Stimulated activated CD8-positive, alpha-beta memory T cell treated with anti-CD3 and anti-CD28 coated beads, Interleukin-12 subunit alpha, Interleukin-12 subunit beta, amount 100 ng/mL, for 24 hours (primary cell): Measurements from ENCODE around the gene SLC41A3.
"Not testable (repeated sequence)": the region's sequence is repeated elsewhere in the genome, so short reads cannot be mapped to it uniquely, and the experiment has no call there.

Source experiments
- DNase-seq: peaks from one replicate; pipeline ENCODE4 v3.0.0-alpha.2; 2020; ENCODE audit errors: extremely low read depth

The SLC41A3 gene

DNA sequence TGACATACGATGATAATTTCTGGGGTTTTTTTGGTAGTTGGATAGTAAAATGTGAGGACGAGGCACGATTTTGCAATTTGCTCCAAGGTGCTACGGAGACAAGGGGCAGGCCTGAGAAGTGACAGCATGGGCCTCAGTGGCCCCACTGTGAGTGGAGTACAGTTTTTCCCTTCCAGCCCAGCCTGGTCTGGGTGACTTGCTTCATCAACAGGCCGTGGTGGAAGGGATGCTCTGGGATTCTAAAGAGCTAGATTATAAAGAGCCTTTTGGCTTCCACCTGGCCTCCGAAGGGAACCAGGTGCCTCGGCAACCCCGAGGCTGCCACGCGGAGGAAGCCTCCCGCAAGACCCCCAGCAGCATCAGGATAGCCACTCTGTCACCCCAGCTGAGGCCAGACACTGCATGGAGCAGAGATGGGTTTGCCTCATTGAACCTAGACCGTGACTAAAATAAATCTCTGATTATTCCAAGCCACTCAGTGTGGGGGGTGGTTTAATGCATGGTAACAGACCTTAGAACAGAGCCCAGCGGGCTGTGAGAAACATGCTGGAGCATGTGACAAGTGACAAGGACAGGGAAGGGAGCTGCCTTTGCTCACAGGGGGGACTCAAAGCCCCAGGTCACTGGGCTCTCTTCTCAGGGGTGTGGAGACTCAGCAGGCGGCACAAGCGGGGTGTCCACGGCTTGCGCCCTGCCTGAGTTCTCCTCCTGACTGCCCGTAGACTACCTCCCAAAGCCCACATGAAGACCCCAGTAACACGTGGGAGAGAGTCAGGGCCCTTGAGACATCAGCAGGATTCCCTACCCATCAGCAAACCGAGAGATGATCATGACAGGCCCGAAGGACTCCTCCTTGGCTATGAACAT is 22.6 kb upstream of the SLC41A3 start:
- no peak for DNase-seq

DNA sequence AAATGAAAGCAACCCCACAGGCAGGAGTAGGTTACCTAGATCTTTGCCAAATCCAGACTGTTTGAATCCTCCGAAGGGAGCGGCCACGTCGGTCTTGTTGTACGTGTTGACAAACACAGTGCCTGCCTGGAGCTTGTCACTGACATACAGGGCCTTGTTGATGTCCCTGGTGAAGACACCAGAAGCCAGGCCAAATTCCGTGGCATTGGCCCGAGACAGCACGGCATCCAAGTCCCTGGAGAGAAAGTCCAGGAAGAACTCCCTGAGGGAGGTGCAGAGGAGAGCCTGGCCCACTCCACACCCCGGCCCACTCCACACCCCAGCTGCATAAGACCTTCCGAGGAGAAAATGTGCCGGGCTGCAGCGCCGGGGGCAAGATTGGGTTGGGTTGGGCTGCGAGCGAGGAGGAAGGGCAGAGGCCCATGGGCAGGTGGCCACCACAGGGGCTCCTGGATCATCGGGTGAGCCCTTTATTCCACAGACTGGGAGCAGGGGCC is 21.8 kb upstream of the SLC41A3 start:
- no peak for DNase-seq

DNA sequence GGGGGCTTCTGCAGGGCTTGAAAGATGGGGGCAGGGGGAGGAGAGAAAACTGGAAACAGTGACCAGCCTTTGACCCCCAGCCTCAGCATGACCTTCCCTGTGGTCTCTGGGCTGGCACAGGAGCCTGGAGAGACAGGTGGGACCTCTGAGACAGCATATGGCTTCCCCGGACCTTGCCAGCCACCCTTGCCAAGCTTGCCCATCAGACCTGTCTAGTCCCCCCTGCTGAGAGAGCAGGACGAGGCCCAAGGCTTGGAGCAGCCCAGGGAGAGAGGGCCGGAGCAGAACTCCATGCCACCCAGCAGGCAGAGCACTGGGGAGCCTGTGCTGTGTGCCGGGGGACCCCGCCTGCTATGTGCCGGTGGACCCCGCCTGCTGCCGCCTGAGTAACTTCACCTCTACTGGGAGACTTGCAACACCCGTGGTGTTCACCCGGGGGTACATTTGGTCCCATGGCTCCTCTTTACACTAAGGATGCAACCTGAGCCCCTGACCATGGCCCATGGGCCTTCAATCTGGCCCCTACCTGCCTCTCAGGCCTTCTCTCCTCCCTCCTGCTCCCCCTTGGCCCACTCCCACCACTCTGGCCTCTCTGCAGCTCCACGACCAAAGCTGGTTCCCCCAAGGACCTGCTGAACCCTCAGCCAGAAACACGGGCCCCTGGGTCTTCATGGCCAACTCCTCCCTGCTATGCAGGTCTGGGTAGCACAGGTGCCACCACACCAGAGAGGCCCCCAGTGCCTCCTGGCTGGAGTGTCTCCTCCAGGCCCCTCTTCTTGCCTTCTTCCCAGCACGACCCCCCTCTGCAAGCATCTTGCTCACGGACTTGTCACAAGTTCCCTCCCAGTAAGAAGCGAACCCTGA is 21.1 kb upstream of the SLC41A3 start:
- DNase-seq: no peak

DNA sequence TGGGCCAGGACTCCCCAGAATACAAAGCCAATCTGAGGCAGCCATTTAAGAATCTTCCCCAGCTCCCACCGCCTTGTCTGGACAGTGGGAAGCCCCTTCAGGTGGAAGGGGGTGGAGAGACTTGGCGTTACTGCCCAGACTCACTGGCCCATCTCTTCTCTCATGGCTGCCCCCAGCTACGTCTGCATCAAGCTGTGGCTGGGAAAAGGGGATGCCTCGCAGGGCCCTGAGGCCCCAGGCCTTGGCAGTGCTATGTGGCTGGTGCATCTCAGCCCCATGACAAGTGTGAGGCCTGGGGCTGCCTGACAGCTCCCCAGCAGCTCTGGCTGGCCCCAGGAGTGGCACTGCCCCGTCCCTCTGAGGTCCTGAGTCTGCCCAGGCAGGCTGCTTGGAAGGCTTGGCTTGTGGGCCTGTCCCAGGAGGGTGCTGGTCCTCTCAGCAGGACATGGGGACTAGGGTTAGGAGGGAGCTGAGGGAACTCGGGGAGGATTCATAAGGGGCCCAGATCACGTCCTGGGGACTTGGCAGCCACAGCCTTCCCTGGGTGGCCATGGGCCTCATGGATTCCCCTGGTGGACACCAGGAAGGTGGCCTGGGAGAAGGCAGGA is 20.2 kb upstream of the SLC41A3 start:
- DNase-seq: no peak

DNA sequence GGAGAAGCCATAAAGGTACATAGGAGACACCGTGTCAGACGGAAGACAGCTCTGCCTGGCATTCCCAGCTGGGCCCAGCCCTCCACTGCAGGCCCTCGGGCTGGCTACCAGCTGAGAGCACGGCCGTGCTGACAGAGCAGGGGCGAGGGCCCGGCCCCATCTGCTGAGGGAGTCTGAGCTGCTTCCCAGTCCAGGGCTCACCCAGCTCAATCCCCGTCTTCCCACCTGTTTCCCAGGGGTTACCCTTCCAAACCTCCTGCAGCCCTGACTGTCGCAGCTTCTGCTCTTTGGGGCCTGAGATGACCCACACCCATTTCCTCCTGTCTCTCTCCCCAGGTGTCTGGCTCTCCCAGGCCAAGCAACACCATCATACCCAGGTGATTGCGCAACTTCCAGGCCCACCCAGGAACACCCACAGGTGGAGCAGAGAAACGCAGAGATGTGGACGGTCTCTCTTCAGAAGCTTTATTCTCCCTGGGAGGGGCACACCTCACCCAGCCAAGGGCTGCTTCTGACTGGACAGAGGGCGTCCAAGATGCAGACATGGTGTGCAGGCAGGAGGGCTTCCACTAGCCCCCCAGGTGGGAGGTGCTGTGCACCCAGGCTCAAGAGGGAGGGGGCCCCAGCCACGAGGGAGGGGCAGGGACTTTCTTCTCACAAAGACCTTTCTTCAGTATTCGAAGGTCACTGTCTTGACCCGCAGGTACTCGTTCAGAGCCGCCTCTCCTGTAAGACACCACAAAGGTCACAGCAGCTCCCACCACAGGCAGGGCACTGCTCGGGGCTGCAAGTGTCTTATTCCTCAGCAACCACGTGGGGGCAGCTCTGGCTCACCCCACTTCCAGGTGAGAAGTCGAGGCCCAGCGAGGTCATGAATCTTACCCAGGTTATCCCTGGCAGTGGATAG is 19.4 kb upstream of the SLC41A3 start:
- DNase-seq: no peak

DNA sequence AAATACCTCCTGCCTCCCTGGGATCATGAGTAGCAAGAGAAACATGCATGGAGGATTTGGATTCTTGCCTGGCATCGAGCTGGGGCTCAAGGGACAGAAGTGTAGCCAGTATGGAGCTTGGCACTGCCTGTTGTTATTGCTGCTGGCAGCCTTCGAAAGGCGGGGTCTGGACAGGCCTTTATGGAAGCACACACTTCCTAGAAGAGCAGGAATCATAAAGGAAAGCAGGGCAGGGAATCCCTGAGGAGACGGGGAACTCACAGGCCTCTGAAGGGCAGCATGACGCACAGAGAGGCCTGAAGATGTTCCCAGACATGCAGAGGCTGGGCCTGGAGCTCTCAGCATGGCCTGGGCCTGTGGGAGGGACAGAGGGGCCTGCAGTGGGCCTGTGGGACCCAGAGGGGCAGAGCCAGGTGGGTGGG is 18.6 kb upstream of the SLC41A3 start:
- DNase-seq: no peak

DNA sequence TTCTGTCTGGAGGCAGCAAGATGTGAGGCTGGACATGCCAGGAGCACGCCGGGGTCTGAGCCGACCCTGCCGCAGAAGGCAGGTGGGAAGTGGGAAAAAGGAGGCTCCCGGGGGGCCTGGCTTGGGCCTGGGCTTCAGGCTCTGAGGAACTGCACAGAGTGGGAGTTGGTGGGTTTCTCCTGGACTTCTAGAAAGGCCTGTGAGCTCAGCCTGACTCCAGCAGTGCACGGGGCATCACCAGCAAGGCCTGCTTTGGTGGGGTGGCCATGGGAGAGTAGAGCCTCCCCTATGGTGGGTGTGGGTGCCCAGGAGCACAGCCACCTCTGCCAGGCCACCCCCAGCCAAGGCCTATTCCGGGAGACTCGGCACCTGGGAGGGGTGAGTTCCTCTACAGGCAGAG is 18.1 kb upstream of the SLC41A3 start:
- no peak for DNase-seq

DNA sequence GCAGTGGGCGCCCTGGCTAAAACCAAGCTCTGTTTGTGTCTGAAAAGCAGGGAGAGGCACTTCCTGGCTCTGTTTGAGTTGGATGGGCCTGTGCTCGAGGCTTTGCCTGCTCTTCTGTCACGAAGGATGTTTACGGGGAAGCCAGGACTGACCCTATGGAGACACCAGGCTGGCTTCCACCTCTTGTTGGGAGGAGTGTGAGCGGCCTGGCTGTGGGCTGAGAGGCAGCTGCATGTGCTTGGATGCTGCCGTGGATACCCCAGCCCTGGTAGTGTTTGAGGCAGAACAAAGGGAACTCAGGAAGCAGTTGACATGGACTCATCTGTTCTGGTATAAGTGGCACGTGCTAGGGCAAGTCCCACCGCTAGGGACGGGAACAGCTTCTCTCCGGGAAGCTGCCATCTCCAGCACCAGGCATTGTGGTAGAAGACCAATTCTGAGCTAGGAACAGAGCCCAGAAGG is 17.6 kb upstream of the SLC41A3 start:
- no peak for DNase-seq

DNA sequence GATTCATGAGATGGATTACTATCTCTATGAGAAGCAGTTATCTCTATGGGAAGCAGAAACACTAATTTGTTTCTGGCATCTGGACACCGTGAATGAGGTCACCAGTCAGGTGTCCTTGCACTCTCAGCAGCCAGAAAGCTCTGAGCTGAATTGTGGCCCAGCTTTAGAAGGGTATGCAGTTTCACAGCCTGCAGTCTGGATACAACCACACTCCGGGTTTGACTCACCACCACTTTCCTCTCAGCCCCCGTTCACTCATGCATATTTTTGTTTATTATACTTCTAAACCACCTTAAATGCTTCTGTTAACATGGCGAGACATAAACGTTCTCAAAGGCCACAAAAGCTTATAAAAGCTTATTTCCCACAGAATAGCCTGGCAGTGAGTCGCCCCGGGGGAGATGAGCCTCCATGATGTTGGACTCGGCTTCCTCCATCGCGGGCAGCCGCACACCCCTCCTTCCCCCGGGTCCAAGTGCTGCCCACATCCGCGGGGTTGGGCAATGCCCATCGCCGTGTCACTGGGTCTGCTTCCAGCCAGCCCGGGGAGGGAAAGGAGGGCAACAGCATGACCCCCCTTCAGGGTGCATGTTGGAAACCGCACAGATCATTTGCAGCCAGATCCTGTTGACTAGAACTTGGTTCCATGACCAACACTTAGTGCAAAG is 16.8 kb upstream of the SLC41A3 start:
- DNase-seq: no peak

DNA sequence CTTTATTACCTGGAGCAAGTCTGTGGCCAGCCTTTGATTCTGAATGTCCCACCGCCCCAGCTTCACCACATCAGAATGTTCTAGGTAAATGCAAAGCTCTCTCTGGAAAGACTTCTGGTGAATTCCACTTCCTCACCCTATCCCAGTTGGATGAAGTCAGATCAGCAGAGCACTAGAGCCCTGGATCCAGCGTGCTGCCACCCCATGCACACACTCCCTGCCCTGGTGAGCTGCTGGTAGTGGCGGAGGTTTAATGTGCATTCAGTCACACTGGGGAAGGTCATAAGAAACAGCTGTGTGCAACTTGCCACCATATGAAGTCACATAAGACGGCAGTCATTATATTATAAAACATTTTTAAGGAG is 16.3 kb upstream of the SLC41A3 start:
- DNase-seq: no peak

DNA sequence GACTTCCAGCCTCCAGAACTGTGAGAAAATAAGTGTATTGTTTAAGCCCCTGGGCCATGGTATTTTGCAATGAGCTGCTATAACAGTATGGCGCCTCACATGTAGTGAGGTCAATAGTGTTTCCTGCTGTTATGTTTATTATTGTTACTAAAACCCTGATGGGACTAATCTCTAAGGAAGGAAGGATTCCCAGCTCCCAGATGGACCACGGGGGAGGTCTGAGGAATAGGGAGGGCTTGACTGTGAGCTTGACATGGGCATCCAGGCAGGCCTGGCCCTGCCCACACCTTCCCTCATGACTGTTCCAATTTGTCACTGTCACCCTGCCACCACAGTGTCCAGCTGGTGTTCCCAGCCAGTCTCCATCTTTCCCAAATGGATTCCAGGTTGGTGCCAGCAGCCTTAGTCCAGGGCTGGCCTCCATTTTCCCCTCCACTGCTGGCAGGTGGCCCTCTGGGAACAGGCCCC is 14.5 kb upstream of the SLC41A3 start:
- no peak for DNase-seq

DNA sequence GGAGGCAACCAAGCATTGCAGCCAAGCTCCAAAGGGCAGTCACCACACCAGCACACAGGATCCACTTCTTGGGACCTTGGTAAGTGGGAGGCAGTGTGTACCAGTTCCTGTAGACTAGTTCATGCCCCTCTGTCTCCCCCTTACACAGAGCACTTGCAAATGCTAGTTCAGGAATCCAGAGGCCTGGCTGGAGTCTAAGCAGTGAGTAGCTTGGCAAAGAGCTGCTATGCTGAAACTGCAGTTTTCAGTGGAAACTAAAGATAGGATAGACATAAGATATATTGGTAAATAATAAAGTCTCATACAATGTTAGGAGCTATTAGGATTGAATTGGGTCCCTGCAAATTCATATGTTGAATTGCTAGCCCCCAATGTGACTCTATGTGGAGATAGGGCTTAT is 13.9 kb upstream of the SLC41A3 start:
- DNase-seq: no peak

DNA sequence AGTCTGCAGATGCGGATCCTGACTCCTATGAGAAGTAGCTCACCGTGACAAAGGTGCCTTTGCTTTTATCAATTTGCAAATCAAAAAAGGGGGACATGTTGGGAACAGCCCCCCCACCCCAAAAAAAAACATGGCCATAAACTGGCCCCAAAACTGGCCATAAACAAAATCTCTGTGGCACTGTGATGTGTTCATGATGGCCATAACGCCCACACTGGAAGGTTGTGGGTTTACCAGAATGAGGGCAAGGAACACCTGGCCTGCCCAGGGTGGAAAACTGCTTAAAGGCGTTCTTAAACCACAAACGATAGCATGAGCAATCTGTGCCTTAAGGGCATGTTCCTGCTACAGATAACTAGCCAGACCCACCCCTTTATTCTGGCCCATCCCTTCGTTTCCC is 12.3 kb upstream of the SLC41A3 start:
- DNase-seq: not testable (repeated sequence)

DNA sequence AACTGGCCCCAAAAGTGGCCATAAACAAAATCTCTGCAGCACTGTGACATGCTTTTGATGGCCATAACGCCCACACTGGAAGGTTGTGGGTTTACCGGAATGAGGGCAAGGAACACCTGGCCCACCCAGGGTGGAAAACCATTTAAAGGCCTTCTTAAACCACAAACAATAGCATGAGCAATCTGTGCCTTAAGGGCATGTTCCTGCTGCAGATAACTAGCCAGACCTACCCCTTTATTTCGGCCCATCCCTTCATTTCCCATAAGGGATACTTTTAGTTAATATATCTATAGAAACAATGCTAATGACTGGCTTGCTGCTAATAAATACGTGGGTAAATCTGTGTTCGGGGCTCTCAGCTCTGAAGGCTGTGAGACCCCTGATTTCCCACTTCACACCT is 8.2 kb upstream of the SLC41A3 start:
- not testable (repeated sequence) for DNase-seq

DNA sequence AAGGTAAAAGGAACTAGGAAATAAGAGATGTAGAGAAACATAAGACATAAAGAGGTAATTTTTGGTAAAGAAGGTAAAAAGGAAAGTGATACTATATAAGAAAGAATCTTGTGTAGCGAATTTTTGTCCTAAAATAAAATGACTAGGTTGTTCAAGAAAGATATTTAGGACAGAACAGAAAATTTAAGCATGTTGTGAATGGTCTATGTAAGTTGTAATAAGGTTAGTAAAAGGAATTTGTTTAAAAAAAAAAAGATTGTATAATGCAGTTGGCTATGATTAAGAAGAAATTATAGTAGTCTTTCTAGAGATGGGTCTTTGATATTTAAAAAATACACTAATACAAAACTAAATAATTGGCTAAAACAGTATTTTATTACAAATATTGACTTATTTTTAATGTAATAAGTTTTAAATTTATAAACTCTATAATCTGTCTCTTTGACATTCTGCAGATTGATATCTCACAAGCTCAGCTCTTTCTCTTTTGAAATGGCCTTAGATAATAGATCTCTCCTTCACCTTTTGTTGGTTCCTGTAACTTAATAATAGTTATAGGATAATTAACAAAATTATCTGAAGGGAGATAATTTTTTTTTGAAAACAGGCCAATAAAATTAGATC is 3.7 kb upstream of the SLC41A3 start:
- no peak for DNase-seq

DNA sequence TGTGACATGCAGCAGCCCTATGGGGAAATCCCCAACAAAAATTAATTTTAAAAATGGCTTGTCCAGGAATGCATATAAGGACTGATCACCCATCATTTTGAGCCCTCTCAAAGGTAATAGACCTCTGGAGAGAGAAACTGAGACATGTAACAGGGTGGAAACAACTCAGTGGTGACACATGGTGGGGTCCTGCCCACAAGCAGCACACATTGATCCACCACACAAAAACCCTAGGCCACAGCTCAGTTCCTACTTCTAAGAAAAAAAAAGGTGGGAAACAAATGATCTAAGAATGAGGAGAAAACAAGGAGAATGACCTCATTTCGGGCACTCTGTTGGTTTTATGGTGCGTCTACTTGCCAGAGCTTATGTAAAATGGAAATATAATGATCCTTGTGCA is 1.9 kb upstream of the SLC41A3 start:
- no peak for DNase-seq

DNA sequence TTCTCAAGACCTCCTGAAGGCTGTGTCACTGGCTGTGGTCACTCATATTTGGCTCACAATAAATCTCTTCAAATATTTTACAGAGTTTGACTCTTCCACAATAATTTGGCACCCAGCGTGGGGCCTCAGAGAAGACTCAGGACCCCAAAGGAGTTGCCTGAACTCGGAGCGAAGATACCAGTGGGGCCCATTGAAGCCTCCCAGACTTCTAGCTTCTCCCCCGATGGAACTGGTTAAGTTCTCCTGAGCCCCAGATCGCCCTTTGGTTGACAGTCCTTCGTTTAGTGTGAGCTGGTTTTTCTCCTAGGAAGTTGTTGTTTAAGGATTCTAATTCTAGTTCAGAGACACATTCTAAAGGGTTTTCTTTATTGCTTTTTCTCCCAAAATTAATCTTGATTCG is 1.4 kb upstream of the SLC41A3 start:
- no peak for DNase-seq

DNA sequence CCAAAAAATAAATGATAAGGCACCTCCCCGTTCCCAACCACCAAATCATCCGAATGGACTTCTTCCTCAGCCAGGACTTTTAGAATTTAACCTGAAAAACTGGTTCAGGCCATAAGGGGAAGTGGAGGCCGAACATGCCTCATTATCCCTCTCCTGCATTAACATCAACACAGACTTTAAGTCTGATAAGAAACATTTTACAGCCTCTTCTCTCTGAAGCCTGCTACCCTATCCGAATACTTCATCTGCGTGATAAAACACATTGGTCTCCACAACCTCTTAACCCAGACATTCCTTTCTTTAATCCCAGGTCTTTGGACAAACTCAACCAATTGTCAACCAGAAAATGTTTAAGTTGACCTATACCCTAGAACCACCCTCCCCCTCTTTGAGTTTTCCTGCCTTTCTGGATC is 850 bp upstream of the SLC41A3 start:
- DNase-seq: no peak

DNA sequence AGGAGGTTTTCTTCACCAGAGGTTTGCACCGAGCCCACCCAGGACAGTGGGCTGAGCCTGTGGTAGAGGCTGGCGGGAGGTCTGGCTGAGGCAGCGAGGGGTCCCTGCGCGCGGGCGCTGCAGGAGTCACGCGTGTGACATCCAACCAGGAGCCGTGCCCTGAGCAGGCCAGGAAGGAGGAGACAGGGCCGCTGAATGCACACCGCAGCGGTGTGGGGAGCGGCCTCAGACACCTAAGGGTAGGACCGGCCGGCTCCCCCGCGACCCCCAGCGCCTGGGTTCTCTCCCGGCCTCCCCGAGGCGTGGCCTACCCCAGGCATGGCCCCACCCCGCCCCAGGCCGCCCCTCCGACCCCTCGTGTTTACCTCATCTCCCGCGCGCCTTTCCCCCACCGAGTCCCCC is 412 bp downstream of the SLC41A3 start:
- DNase-seq: peak; percentile 20

DNA sequence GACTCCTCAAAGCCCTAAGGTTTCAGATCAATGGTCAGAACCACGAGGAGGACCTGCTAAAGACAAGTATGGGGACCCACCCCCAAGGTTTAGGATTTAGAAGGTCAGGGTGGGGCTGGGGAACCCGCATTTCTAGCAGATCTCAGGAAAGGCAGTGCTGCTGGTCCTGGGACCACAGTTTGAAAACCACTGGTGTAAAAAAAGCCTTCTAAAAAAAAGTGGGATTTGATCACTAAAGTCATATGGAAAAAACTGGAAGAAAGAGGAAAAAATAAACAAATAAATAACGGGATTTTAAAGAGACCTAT is 832 bp downstream of the SLC41A3 start:
- DNase-seq: no peak
